NCI-H526 (cell line): ENCODE measurements around the gene CRAMP1.
"Not testable (repeated sequence)": the region's sequence is repeated elsewhere in the genome, so short reads cannot be mapped to it uniquely, and the experiment has no call there.

Source experiments
- DNase-seq, 2 experiments: peaks; one replicate each; lab custom pipeline; 2025; lab: John Stamatoyannopoulos, UW

Gene CRAMP1

GRCh38 chr16:1710811-1711507, 98.8 kb downstream of the CRAMP1 start:
- DNase-seq: no peak

GRCh38 chr16:1712791-1713261, 100.7 kb downstream of the CRAMP1 start:
- no peak for DNase-seq

- no peak for DNase-seq
These were observed 101.2 kb downstream of the CRAMP1 start for GRCh38 chr16:1713331-1713730.

- peak; percentile 57 to 77 for DNase-seq
These were observed 101.8 kb downstream of the CRAMP1 start for GRCh38 chr16:1713933-1714332.

GRCh38 chr16:1715220-1715619, 103.1 kb downstream of the CRAMP1 start:
- no peak for DNase-seq

DNA sequence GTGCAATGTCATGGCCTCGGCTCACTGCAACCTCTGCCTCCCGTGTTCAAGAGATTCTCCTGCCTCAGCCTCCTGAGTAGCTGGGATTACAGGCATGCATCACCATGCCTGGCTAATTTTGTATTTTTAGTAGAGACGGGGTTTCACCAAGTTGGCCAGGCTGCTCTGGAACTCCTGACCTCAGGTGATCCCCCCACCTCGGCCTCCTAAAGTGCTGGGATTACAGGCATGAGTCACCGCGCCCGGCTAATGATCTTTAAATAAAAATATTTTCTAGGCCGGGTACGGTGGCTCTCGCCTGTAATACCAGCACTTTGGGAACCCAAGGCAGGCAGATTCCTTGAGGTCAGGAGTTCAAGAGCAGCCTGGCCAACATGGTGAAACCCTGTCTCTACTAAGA, 106.1 kb downstream of the CRAMP1 start:
- DNase-seq: not testable (repeated sequence)

- not testable (repeated sequence) for DNase-seq
These were observed 107.5 kb downstream of the CRAMP1 start for GRCh38 chr16:1719559-1720229.

DNA sequence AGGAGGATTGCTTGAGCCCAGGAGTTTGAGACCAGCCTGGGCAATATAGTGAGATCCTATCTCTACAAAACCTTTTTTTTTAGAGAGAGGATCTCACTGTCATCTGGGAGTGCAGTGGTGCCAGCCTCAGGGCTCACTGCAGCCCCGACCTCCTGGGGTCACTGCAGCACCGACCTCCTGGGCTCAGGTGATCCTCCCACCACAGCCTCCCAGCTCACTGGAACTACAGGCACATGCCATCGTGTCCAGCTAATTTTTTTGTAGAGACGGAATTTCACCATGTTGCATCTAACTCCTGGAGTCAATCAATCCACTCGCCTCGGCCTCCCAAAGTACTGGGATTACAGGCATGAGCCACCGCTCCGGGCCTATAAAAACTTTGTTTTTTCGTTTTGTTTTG, 109.2 kb downstream of the CRAMP1 start:
- DNase-seq: no peak

GRCh38 chr16:1723450-1724147, 111.4 kb downstream of the CRAMP1 start:
- DNase-seq: peak in 1 of 2 experiments; percentile 32

- no peak for DNase-seq
These were observed 112.3 kb downstream of the CRAMP1 start for GRCh38 chr16:1724491-1724890.

GRCh38 chr16:1726661-1727502, 114.7 kb downstream of the CRAMP1 start:
- no peak for DNase-seq
